Measurements from ENCODE around the gene NIT1. TPM values are rescaled to one million over a fixed set of nuclear protein-coding genes. Genes with fewer than 3 reads are reported as not detected.

The NIT1 gene
- total and polyA plus RNA-seq, 2 of the 13 experiments (the other 11 are each of a cell fraction or from before 2014, with no cell fraction given): 22.7 to 31.0 TPM

GRCh38 chr1:161094481-161094880 is 23.4 kb upstream of the NIT1 start:
- in situ Hi-C loops (cut with HindIII; ENCODE audit: extremely low pct_ligation_motif_present, low pct_unique_long_range_greater_than_20kb): loop anchor here (10.0 kb wide), 1 partner anchor 100 kb away; no protein-coding TSS in a partner anchor
- no peak overlapping the region for H3K4me2 ChIP-seq (ENCODE audit: low read depth, low read length)
- 75% methylated on average over 14 of the region's 14 CpGs for WGBS (ENCODE audit: low lambda C conversion rate)
- no peaks in the 10 kb centered on the region; a peak in 1 of 5 replicates for H3K36me3 ChIP-seq (replicated peaks in 1 of 2; ENCODE audit: control insufficient read depth in 1 of 2, insufficient read depth in 2 of 2, low read length in 2 of 2)
- no peak overlapping the region for H2AFZ ChIP-seq (ENCODE audit: low read length)
- TF ChIP-seq STAT5B (CRISPR knock-in tag; IDR thresholded peaks at IDR 0.05) (no peak), MAZ (IDR thresholded peaks at IDR 0.05; ENCODE audit: borderline replicate concordance, low read depth, low read length) (no peak), MAZ (CRISPR knock-in tag; IDR thresholded peaks at IDR 0.05; ENCODE audit: low read depth) (no peak), ZNF335 (CRISPR knock-in tag; IDR thresholded peaks at IDR 0.05) (no peak), REL (CRISPR knock-in tag; conservative IDR thresholded peaks at IDR 0.05) (no peak), LRRFIP1 (CRISPR knock-in tag; conservative IDR thresholded peaks at IDR 0.05) (no peak), HNRNPLL (IDR thresholded peaks at IDR 0.05; ENCODE audit: low read depth, low read length, poor library complexity, severe bottlenecking) (no peak), CCDC6 (CRISPR knock-in tag; IDR thresholded peaks at IDR 0.05) (no peak)
- H3K9ac ChIP-seq (ENCODE audit: insufficient read depth, low read depth, low read length): no peak overlapping the region
- ChIA-PET POLR2A (no interaction called here), CTCF (ENCODE audit: low intra/inter-chr PET ratio, low total read pairs) (interaction anchor here (1.1 kb wide), 1 partner anchor 22 kb away, joined by 3 read pairs; no protein-coding TSS in a partner anchor)
- intact Hi-C loops (cut with micrococcal nuclease; ENCODE audit: unreplicated experiment): no loop called here
- H3K4me1 ChIP-seq (ENCODE audit: insufficient read depth, low read length): peaks cover 19% of the 10 kb centered on the region
- H3K9me3 ChIP-seq (ENCODE audit: low read length): no peaks in the 10 kb centered on the region
- no peak for DNase-seq (ENCODE audit: low spot score)
- H3K27me3 ChIP-seq (ENCODE audit: control insufficient read depth in 1 of 2, insufficient read depth in 2 of 2, low read length in 2 of 2): peaks cover 0 to 15% of the 10 kb centered on the region in 2 experiments; a peak in 2 of 5 replicates
- BruUV-seq (replicated peaks): no TSS peak
- no peak overlapping the region for H3K4me3 ChIP-seq (replicated peaks in 1 of 3; ENCODE audit: insufficient read depth in 1 of 3, low read depth in 2 of 3, low read length in 3 of 3)
- no peaks in the 10 kb centered on the region for H4K20me1 ChIP-seq (ENCODE audit: insufficient read depth, low read length)
- no peak for ATAC-seq
- H3K27ac ChIP-seq (ENCODE audit: extremely low read length, insufficient read depth, low read length): no peak overlapping the region
- no peaks in the 10 kb centered on the region for H3K79me2 ChIP-seq (ENCODE audit: insufficient read depth, low read length)
- FAIRE-seq: no peak
